Measurements from ENCODE around the gene DAGLB. TPM values are rescaled to one million over a fixed set of nuclear protein-coding genes. Genes with fewer than 3 reads are reported as not detected.

DAGLB gene
- polyA plus RNA-seq, 1 donor (not counting 4 experiments of a cell fraction or from before 2014, with no cell fraction given) = 15.5 TPM

- Histone ChIP-seq H3K9ac (ENCODE audit: control insufficient read depth, extremely low read depth, insufficient read depth, low read length) (no peak overlapping the region), H4K20me1 (ENCODE audit: control insufficient read depth, extremely low read depth, insufficient read depth, low read length) (no peaks in the 10 kb centered on the region), H2AFZ (ENCODE audit: control insufficient read depth, low read length) (no peak overlapping the region), H3K27ac (ENCODE audit: control insufficient read depth, insufficient read depth, low read length) (no peak overlapping the region), H3K27me3 (ENCODE audit: control insufficient read depth, extremely low read depth, insufficient read depth, low read length) (no peaks in the 10 kb centered on the region), H3K4me2 (ENCODE audit: control insufficient read depth, extremely low read depth, insufficient read depth, low read depth, low read length) (no peak overlapping the region), H3K9me3 (ENCODE audit: control insufficient read depth, low read depth, low read length) (no peaks in the 10 kb centered on the region), H3K79me2 (ENCODE audit: control insufficient read depth, insufficient read depth, low read length) (peaks cover 66% of the 10 kb centered on the region), H3K9me1 (ENCODE audit: control insufficient read depth, extremely low read depth, insufficient read depth, low read length) (no peaks in the 10 kb centered on the region), H3K4me1 (ENCODE audit: control insufficient read depth, extremely low read depth, insufficient read depth, low read length) (peaks cover 16% of the 10 kb centered on the region), H3K36me3 (ENCODE audit: control insufficient read depth in 2 of 2, extremely low read depth in 1 of 2, insufficient read depth in 2 of 2, low read length in 2 of 2) (peaks cover 12 to 15% of the 10 kb centered on the region in 2 experiments), H3K4me3 (ENCODE audit: control insufficient read depth in 2 of 3, extremely low read depth in 1 of 3, insufficient read depth in 2 of 3, low read depth in 1 of 3, low read length in 3 of 3) (no peak overlapping the region)
- no peak for DNase-seq (ENCODE audit: low read depth, low spot score)
- dilution Hi-C loops (cut with MboI; ENCODE audit: extremely low pct_ligation_motif_present, low sequenced_read_pairs) = no loop called here
- no peak for FAIRE-seq
- no peak for TF ChIP-seq EZH2 (IDR thresholded peaks at IDR 0.05; ENCODE audit: low read length)
- no peak for TF ChIP-seq CTCF (optimal IDR thresholded peaks at IDR 0.05 in 1 of 3, IDR thresholded peaks at IDR 0.05 in 1 of 3, conservative IDR thresholded peaks at IDR 0.05 in 1 of 3; ENCODE audit: extremely low read depth in 1 of 3, insufficient read depth in 2 of 3, low read length in 3 of 3)
These were observed 5.6 kb downstream of the DAGLB start for GRCh38 chr7:6442114-6442513.

- Histone ChIP-seq H4K20me1 (ENCODE audit: control insufficient read depth, extremely low read depth, insufficient read depth, low read length) (no peaks in the 10 kb centered on the region), H3K36me3 (ENCODE audit: control insufficient read depth in 2 of 2, extremely low read depth in 1 of 2, insufficient read depth in 2 of 2, low read length in 2 of 2) (peaks cover 6 to 15% of the 10 kb centered on the region in 2 experiments), H2AFZ (ENCODE audit: control insufficient read depth, low read length) (no peak overlapping the region), H3K27ac (ENCODE audit: control insufficient read depth, insufficient read depth, low read length) (no peak overlapping the region), H3K9me3 (ENCODE audit: control insufficient read depth, low read depth, low read length) (no peaks in the 10 kb centered on the region), H3K4me2 (ENCODE audit: control insufficient read depth, extremely low read depth, insufficient read depth, low read depth, low read length) (no peak overlapping the region), H3K9ac (ENCODE audit: control insufficient read depth, extremely low read depth, insufficient read depth, low read length) (no peak overlapping the region), H3K4me3 (ENCODE audit: control insufficient read depth in 2 of 3, extremely low read depth in 1 of 3, insufficient read depth in 2 of 3, low read depth in 1 of 3, low read length in 3 of 3) (no peak overlapping the region), H3K4me1 (ENCODE audit: control insufficient read depth, extremely low read depth, insufficient read depth, low read length) (peaks cover 15% of the 10 kb centered on the region), H3K9me1 (ENCODE audit: control insufficient read depth, extremely low read depth, insufficient read depth, low read length) (no peaks in the 10 kb centered on the region), H3K27me3 (ENCODE audit: control insufficient read depth, extremely low read depth, insufficient read depth, low read length) (no peaks in the 10 kb centered on the region), H3K79me2 (ENCODE audit: control insufficient read depth, insufficient read depth, low read length) (peaks cover 59% of the 10 kb centered on the region)
- TF ChIP-seq CTCF (optimal IDR thresholded peaks at IDR 0.05 in 1 of 3, IDR thresholded peaks at IDR 0.05 in 1 of 3, conservative IDR thresholded peaks at IDR 0.05 in 1 of 3; ENCODE audit: extremely low read depth in 1 of 3, insufficient read depth in 2 of 3, low read length in 3 of 3) (no peak), EZH2 (IDR thresholded peaks at IDR 0.05; ENCODE audit: low read length) (no peak)
- dilution Hi-C loops (cut with MboI; ENCODE audit: extremely low pct_ligation_motif_present, low sequenced_read_pairs) = no loop called here
- DNase-seq (ENCODE audit: low read depth, low spot score) (no peak), FAIRE-seq (no peak)
These were observed 7.4 kb downstream of the DAGLB start for GRCh38 chr7:6440381-6440780.
